K562 (cell line): ENCODE measurements around the gene FHIT. TPM values are rescaled to one million over a fixed set of nuclear protein-coding genes. Genes with fewer than 3 reads are reported as not detected.

ENCODE experiments used
- ATAC-seq: fragments of 200-7000 bp; cut with Tn5 transposase; 3 replicates; pipeline ENCODE4 v1.9.1; 2020; ENCODE audit warnings: moderate library complexity
- BruUV-seq: library from RNA; stranded (reverse); fragments of 400-500 nt; replicated peaks from 2 replicates; lab custom pipeline; 2021; lab: Mats Ljungman, UMichigan
- CTCF ChIA-PET: fragments of 300-600 bp; formaldehyde crosslinking; extraction: SDS; loops from one replicate; lab custom pipeline; 2021; ENCODE audit warnings: low intra/inter-chr PET ratio; lab: Yijun Ruan, JAX
- POLR2A ChIA-PET: fragments of 300-600, 350-650 bp; sonication (Branson Sonifier 250); formaldehyde crosslinking; extraction: SDS; loops from one replicate; lab custom pipeline; 2021; ENCODE audit warnings: antibody characterized with exemption, inconsistent platforms; lab: Yijun Ruan, JAX
- DNase-seq, 4 experiments: peaks; one replicate each; pipeline versions ENCODE4 v3.0.0 to v3.0.0-alpha.2; 2011 to 2018; ENCODE audit warnings: low spot score in 3 of 4, mixed read lengths in 3 of 4; ENCODE audit errors: extremely low read depth in 1 of 4
- FAIRE-seq: peaks from 2 replicates; lab custom pipeline; 2011; peaks lifted over from hg19 to GRCh38; lab: Jason Lieb, UNC
- H2AFZ ChIP-seq: 2 replicates; pipeline ENCODE4 v1.6.0; 2011; ENCODE audit warnings: low read depth, low read length, control low read depth, inconsistent platforms
- H3K27ac ChIP-seq: fragments of 200-600 bp; 3 replicates; pipeline ENCODE4 v1.8.0; 2011; ENCODE audit warnings: low read depth, mild to moderate bottlenecking, control low read depth, inconsistent platforms, low read length, moderate library complexity, mixed read lengths; ENCODE audit errors: extremely low read depth
- H3K27me3 ChIP-seq, 2 experiments: fragments of 300-600 bp in 1 of 2; 2 replicates in 1 of 2; 3 replicates in 1 of 2; pipeline versions ENCODE4 v1.6.0 to v1.8.0; 2011; ENCODE audit warnings: inconsistent platforms in 2 of 2, low read length in 2 of 2, mild to moderate bottlenecking in 1 of 2, mixed read lengths in 1 of 2, moderate library complexity in 1 of 2; ENCODE audit not compliant: control insufficient read depth in 2 of 2, insufficient read depth in 2 of 2
- H3K36me3 ChIP-seq: fragments of 300-600 bp; 3 replicates; pipeline ENCODE4 v1.8.0; 2011; ENCODE audit warnings: mild to moderate bottlenecking, low read length, inconsistent platforms; ENCODE audit not compliant: control insufficient read depth, insufficient read depth
- H3K4me1 ChIP-seq, 2 experiments: fragments of 200-600 bp in 1 of 2; replicated peaks in 1 of 2; 2 replicates in 1 of 2; 3 replicates in 1 of 2; pipeline versions ENCODE4 v1.5.1 to v1.8.0; 2011; ENCODE audit warnings: inconsistent platforms in 2 of 2, low read length in 2 of 2, mild to moderate bottlenecking in 1 of 2, mixed read lengths in 1 of 2, moderate library complexity in 1 of 2; ENCODE audit not compliant: control insufficient read depth in 2 of 2, insufficient read depth in 2 of 2
- H3K4me2 ChIP-seq: 2 replicates; pipeline ENCODE4 v1.6.1; 2011; ENCODE audit warnings: low read length, control low read depth, inconsistent platforms, mixed read lengths; ENCODE audit not compliant: insufficient read depth
- H3K4me3 ChIP-seq: fragments of 200-600 bp; sonication (generic), shearing (Covaris generic); 2 replicates; pipeline ENCODE4 v1.5.1; 2016; ENCODE audit warnings: control low read depth, inconsistent platforms
- H3K79me2 ChIP-seq: fragments of 200-600 bp; 3 replicates; pipeline ENCODE4 v1.8.0; 2011; ENCODE audit warnings: low read length, inconsistent platforms; ENCODE audit not compliant: control insufficient read depth, insufficient read depth
- H3K9ac ChIP-seq, 2 experiments: 2 replicates each; pipeline versions ENCODE4 v1.6.0 to v1.6.1; 2011; ENCODE audit warnings: low read depth in 2 of 2, low read length in 2 of 2, control low read depth in 1 of 2, inconsistent platforms in 1 of 2, mild to moderate bottlenecking in 1 of 2, mixed read lengths in 1 of 2; ENCODE audit not compliant: insufficient read depth in 1 of 2
- H3K9me1 ChIP-seq: one replicate; pipeline ENCODE4 v1.6.0; 2011; ENCODE audit warnings: inconsistent platforms, mild to moderate bottlenecking, low read length, moderate library complexity; ENCODE audit not compliant: control insufficient read depth, insufficient read depth
- H3K9me3 ChIP-seq: replicated peaks from 2 replicates; pipeline ENCODE4 v1.5.1; 2011; ENCODE audit warnings: low read depth, low read length, inconsistent platforms; ENCODE audit not compliant: control insufficient read depth, insufficient read depth
- H4K20me1 ChIP-seq: replicated peaks from 2 replicates; pipeline ENCODE4 v1.6.1; 2011; ENCODE audit warnings: low read length, inconsistent platforms, mixed read lengths; ENCODE audit not compliant: control insufficient read depth, insufficient read depth
- DNMT1 ChIP-seq: fragments of 450-650 bp; IDR thresholded peaks from 2 replicates; pipeline ENCODE4 v1.6.1; 2016; ENCODE audit warnings: antibody characterized with exemption, mild to moderate bottlenecking
- ELF4 ChIP-seq: fragments of 450-650 bp; formaldehyde crosslinking; IDR thresholded peaks from 2 replicates; pipeline ENCODE4 v1.4.0; 2022; ENCODE audit warnings: missing genetic modification characterization
- ESRRA ChIP-seq: fragments of 450-650 bp; IDR thresholded peaks from 2 replicates; pipeline ENCODE4 v1.6.1; 2014; ENCODE audit warnings: low read depth, mild to moderate bottlenecking, moderate library complexity, borderline replicate concordance
- HMG20B ChIP-seq: fragments of 250-450 bp; sonication (Bioruptor Pico); IDR thresholded peaks from 2 replicates; pipeline ENCODE4 v1.5.0; 2021; ENCODE audit warnings: mild to moderate bottlenecking
- KLF10 ChIP-seq: fragments of 250-450 bp; sonication (Bioruptor Pico); IDR thresholded peaks from 2 replicates; pipeline ENCODE4 v1.6.1; 2021; ENCODE audit warnings: matching md5 sums
- MLX ChIP-seq, 2 experiments: fragments of 450-650 bp in 1 of 2; sonication (generic) in 1 of 2; formaldehyde crosslinking; conservative IDR thresholded peaks; 2 replicates each; pipeline versions ENCODE4 v1.4.0 to v1.8.1; 2020 to 2022; ENCODE audit warnings: mild to moderate bottlenecking in 1 of 2, missing genetic modification reagents in 1 of 2
- NCOA6 ChIP-seq: fragments of 450-650 bp; IDR thresholded peaks from 2 replicates; pipeline ENCODE4 v1.6.1; 2017; ENCODE audit warnings: mild to moderate bottlenecking
- NCOR1 ChIP-seq: fragments of 450-650 bp; IDR thresholded peaks from 2 replicates; pipeline ENCODE4 v1.6.1; 2016; ENCODE audit warnings: mild to moderate bottlenecking, moderate library complexity
- NFXL1 ChIP-seq: fragments of 450-650 bp; formaldehyde crosslinking; IDR thresholded peaks from 2 replicates; pipeline ENCODE4 v1.4.0; 2021; ENCODE audit warnings: mild to moderate bottlenecking
- PHF8 ChIP-seq: fragments of 200-600 bp; sonication (generic); IDR thresholded peaks from 2 replicates; pipeline ENCODE4 v1.6.1; 2012; ENCODE audit warnings: mixed run types, mild to moderate bottlenecking, inconsistent platforms, low read length, moderate library complexity, borderline replicate concordance
- POLR2G ChIP-seq: fragments of 200-400 bp; formaldehyde crosslinking; IDR thresholded peaks from 2 replicates; pipeline ENCODE4 v1.6.1; 2017; ENCODE audit warnings: low read depth, mild to moderate bottlenecking, antibody characterized with exemption, low read length, moderate library complexity
- POU5F1 ChIP-seq: fragments of 150-350 bp; IDR thresholded peaks from 2 replicates; pipeline ENCODE4 v1.6.1; 2014; ENCODE audit warnings: borderline replicate concordance, low read length, low read depth, mild to moderate bottlenecking; ENCODE audit not compliant: partially characterized antibody
- SNIP1 ChIP-seq: fragments of 450-650 bp; IDR thresholded peaks from 2 replicates; pipeline ENCODE4 v1.7.1; 2017; ENCODE audit warnings: low read depth, mild to moderate bottlenecking
- TAF9B ChIP-seq: fragments of 450-650 bp; IDR thresholded peaks from 2 replicates; pipeline ENCODE4 v1.6.1; 2018; ENCODE audit warnings: mild to moderate bottlenecking; ENCODE audit not compliant: partially characterized antibody
- THAP7 ChIP-seq: fragments of 250-450 bp; sonication (Bioruptor Pico); IDR thresholded peaks from 2 replicates; pipeline ENCODE4 v1.5.0; 2021
- ZBTB1 ChIP-seq: sonication (generic); formaldehyde crosslinking; IDR thresholded peaks from 2 replicates; pipeline ENCODE4 v1.8.1; 2023; ENCODE audit warnings: missing genetic modification reagents, low read depth, mild to moderate bottlenecking, borderline replicate concordance
- ZC3H8 ChIP-seq: fragments of 450-650 bp; IDR thresholded peaks from 2 replicates; pipeline ENCODE4 v1.6.1; 2017
- ZNF263 ChIP-seq: sonication (generic); formaldehyde crosslinking; IDR thresholded peaks from 2 replicates; pipeline ENCODE4 v1.8.0; 2022; ENCODE audit warnings: mild to moderate bottlenecking, missing genetic modification reagents, borderline replicate concordance
- ZNF668 ChIP-seq: fragments of 250-450 bp; sonication (Bioruptor Pico); IDR thresholded peaks from 2 replicates; pipeline ENCODE4 v1.8.0; 2022; ENCODE audit warnings: mild to moderate bottlenecking, inconsistent platforms
- ZNF766 ChIP-seq: fragments of 200-800 bp; sonication (Bioruptor generic); conservative IDR thresholded peaks from 2 replicates; pipeline ENCODE4 v1.6.1; 2016; ENCODE audit warnings: missing genetic modification characterization, missing compliant biosample characterization
- WGBS: fragments of 100-300 bp; shearing (Covaris generic); methylation state at CpG from one replicate; pipeline ENCODE4 v1.1.6; 2016; ENCODE audit warnings: low coverage, mixed read lengths; ENCODE audit not compliant: insufficient coverage; ENCODE audit errors: missing lambda C conversion rate; 5-methylcytosine and 5-hydroxymethylcytosine counted together
- in situ Hi-C: fragments of 300-500 bp; cut with MboI; formaldehyde crosslinking; loops from 4 replicates; pipeline ENCODE4 v1.15.0; 2018; ENCODE audit warnings: inconsistent platforms, mixed read lengths
- intact Hi-C: fragments of 100-400 bp; cut with micrococcal nuclease; formaldehyde crosslinking; loops from 2 replicates; pipeline ENCODE4 v1.14.2; 2022
- polyA plus RNA-seq, 8 experiments: library from polyadenylated mRNA; depleted of rRNA in 4 of 8; stranded (reverse) in 5 of 8; unstranded in 3 of 8; fragments of >200 nt; fragmentation: Nextera tagmentation in 2 of 8; fragmentation: Illumina TruSeq in 1 of 8; extraction: Ambion mirVana in 2 of 8; extraction: Trizol in 1 of 8; gene quantifications; 2 replicates each; pipeline versions ENCODE4 v1.2.1 to v1.2.3, GENCODE V29; 2011 to 2014; ENCODE audit warnings: inconsistent platforms in 1 of 8, missing spikeins in 1 of 8
- total RNA-seq, 7 experiments: library from RNA; depleted of rRNA in 6 of 7; stranded (reverse); fragments of >200 nt in 6 of 7; fragmentation: Illumina TruSeq in 2 of 7; extraction: Trizol in 2 of 7; gene quantifications; 2 replicates each; pipeline versions ENCODE4 v1.2.1 to v1.2.3, GENCODE V29; 2011 to 2021; ENCODE audit warnings: low replicate concordance in 1 of 7

The FHIT gene
- total and polyA plus RNA-seq, 9 of the 15 experiments (the other 6 are each of a cell fraction or from before 2014, with no cell fraction given), result 1.7 to 9.1 (median 4.3) TPM

- FAIRE-seq (no peak), ATAC-seq (no peak), DNase-seq (no peak)
- BruUV-seq, result no TSS peak
- Histone ChIP-seq H3K9ac (no peak overlapping the region), H3K36me3 (no peaks in the 10 kb centered on the region), H3K9me3 (no peaks in the 10 kb centered on the region), H3K4me3 (no peak overlapping the region), H3K9me1 (no peaks in the 10 kb centered on the region), H3K4me1 (peaks cover 0 to 9% of the 10 kb centered on the region in 2 experiments; a peak in 3 of 5 replicates), H4K20me1 (no peaks in the 10 kb centered on the region), H3K79me2 (no peaks in the 10 kb centered on the region), H3K27ac (no peak overlapping the region), H3K4me2 (no peak overlapping the region), H3K27me3 (no peaks in the 10 kb centered on the region), H2AFZ (no peak overlapping the region)
- in situ Hi-C loops, result no loop called here
- ChIA-PET POLR2A (interaction anchor here (1.2 kb wide), 1 partner anchor 16 kb away, joined by 3 read pairs; no protein-coding TSS in a partner anchor), CTCF (no interaction called here)
- TF ChIP-seq ELF4 (no peak), THAP7 (CRISPR knock-in tag) (no peak), ZBTB1 (CRISPR knock-in tag) (no peak), HMG20B (CRISPR knock-in tag) (no peak), ZNF263 (CRISPR knock-in tag) (no peak), POU5F1 (no peak), DNMT1 (no peak), ZNF668 (CRISPR knock-in tag) (no peak), NCOA6 (no peak), PHF8 (no peak), TAF9B (no peak), ZNF766 (no peak), POLR2G (no peak), ESRRA (no peak), ZC3H8 (no peak), SNIP1 (no peak), NFXL1 (CRISPR knock-in tag) (no peak), MLX (CRISPR knock-in tag; conservative IDR thresholded peaks at IDR 0.05) (no peak), KLF10 (CRISPR knock-in tag) (no peak), NCOR1 (no peak)
- WGBS, result 63% methylated on average over 3 of the region's 3 CpGs
- intact Hi-C loops, result no loop called here
These were observed 1010.8 kb downstream of the FHIT start for GRCh38 chr3:60240492-60240891.
